ENCODE results near the gene LILRB1. TPM values are rescaled to one million over a fixed set of nuclear protein-coding genes. Genes with fewer than 3 reads are reported as not detected.

LILRB1 gene
- polyA plus RNA-seq, 3 donors: 27.2 to 317 (median 60.6) TPM

- H3K79me2 ChIP-seq (ENCODE audit: insufficient read depth, low read length): no peaks in the 10 kb centered on the region
- Mint-ChIP-seq H3K27ac (peak overlapping the region; percentile 93 to 97 (median 96)), H3K36me3 (peaks cover 12 to 15% of the 10 kb centered on the region in 2 donors), H3K9me3 (peaks cover 0 to 3% (median 0%) of the 10 kb centered on the region in 7 donors), H3K27me3 (ENCODE audit: low read depth in 3 of 3) (peaks cover 0 to 1% (median 1%) of the 10 kb centered on the region in 3 donors), H3K4me3 (peak overlapping the region; percentile 57 to 92), H3K4me1 (peaks cover 61% of the 10 kb centered on the region)
- DNase-seq: peak; percentile 81 to 89 (median 84)
- H3K4me2 ChIP-seq (replicated peaks; ENCODE audit: extremely low read depth, low read length, poor library complexity, severe bottlenecking): peak overlapping the region; percentile 32
- WGBS (ENCODE audit: insufficient coverage): 19% methylated on average over 5 of the region's 16 CpGs
- no peak for TF ChIP-seq CTCF (IDR thresholded peaks at IDR 0.05)
- intact Hi-C loops (cut with micrococcal nuclease): loop anchor here in 1 of 2 donors (5.0 kb wide), 1 partner anchor 35 kb away; the partner anchor contains the start of gene LILRA2
- H2AFZ ChIP-seq (ENCODE audit: insufficient read depth, low read depth, low read length, poor library complexity, severe bottlenecking): no peak overlapping the region
- peak overlapping the region; percentile 86 to 96 for H3K27ac ChIP-seq (ENCODE audit: low read depth in 1 of 2, low read length in 2 of 2)
- H3K27me3 ChIP-seq (ENCODE audit: control insufficient read depth in 2 of 2, insufficient read depth in 2 of 2, low read length in 2 of 2): no peaks in the 10 kb centered on the region
- peak overlapping the region in 1 of 3 experiments; percentile 56 for H3K4me3 ChIP-seq (replicated peaks in 1 of 3; ENCODE audit: low read depth in 2 of 3, low read length in 3 of 3)
- H3K36me3 ChIP-seq (replicated peaks in 1 of 2; ENCODE audit: control insufficient read depth in 1 of 2, insufficient read depth in 2 of 2, low read length in 2 of 2): peaks cover 0 to 4% of the 10 kb centered on the region in 2 donors
- no peaks in the 10 kb centered on the region for H4K20me1 ChIP-seq (ENCODE audit: insufficient read depth, low read length)
- peaks cover 58 to 73% of the 10 kb centered on the region in 2 donors for H3K4me1 ChIP-seq (ENCODE audit: control insufficient read depth in 1 of 2, insufficient read depth in 2 of 2, low read length in 2 of 2)
- no peaks in the 10 kb centered on the region for H3K9me3 ChIP-seq (replicated peaks in 1 of 2; ENCODE audit: control insufficient read depth in 1 of 2, insufficient read depth in 1 of 2, low read length in 2 of 2)
- H3K9ac ChIP-seq (ENCODE audit: insufficient read depth, low read length, poor library complexity, severe bottlenecking): peak overlapping the region; percentile 65
These were observed 23.1 kb upstream of the LILRB1 start for GRCh38 chr19:54606891-54607784.

GRCh38 chr19:54607785-54608150 lies 22.5 kb upstream of the LILRB1 start:
- Histone ChIP-seq H4K20me1 (ENCODE audit: insufficient read depth, low read length) (no peaks in the 10 kb centered on the region), H3K4me1 (ENCODE audit: control insufficient read depth in 1 of 2, insufficient read depth in 2 of 2, low read length in 2 of 2) (peaks cover 65 to 79% of the 10 kb centered on the region in 2 donors), H3K36me3 (replicated peaks in 1 of 2; ENCODE audit: control insufficient read depth in 1 of 2, insufficient read depth in 2 of 2, low read length in 2 of 2) (peaks cover 0 to under 1% of the 10 kb centered on the region in 2 donors), H3K27me3 (ENCODE audit: control insufficient read depth in 2 of 2, insufficient read depth in 2 of 2, low read length in 2 of 2) (no peaks in the 10 kb centered on the region), H2AFZ (ENCODE audit: insufficient read depth, low read depth, low read length, poor library complexity, severe bottlenecking) (no peak overlapping the region), H3K9ac (ENCODE audit: insufficient read depth, low read length, poor library complexity, severe bottlenecking) (no peak overlapping the region), H3K4me2 (replicated peaks; ENCODE audit: extremely low read depth, low read length, poor library complexity, severe bottlenecking) (peak overlapping the region; percentile 32), H3K4me3 (replicated peaks in 1 of 3; ENCODE audit: low read depth in 2 of 3, low read length in 3 of 3) (peak overlapping the region in 1 of 3 experiments; percentile 56), H3K79me2 (ENCODE audit: insufficient read depth, low read length) (no peaks in the 10 kb centered on the region), H3K27ac (ENCODE audit: low read depth in 1 of 2, low read length in 2 of 2) (peak overlapping the region; percentile 86 to 96), H3K9me3 (replicated peaks in 1 of 2; ENCODE audit: control insufficient read depth in 1 of 2, insufficient read depth in 1 of 2, low read length in 2 of 2) (no peaks in the 10 kb centered on the region)
- 89% methylated on average over 5 of the region's 5 CpGs for WGBS (ENCODE audit: insufficient coverage)
- H3K4me1 Mint-ChIP-seq: peaks cover 67% of the 10 kb centered on the region
- peaks cover 7 to 10% of the 10 kb centered on the region in 2 donors for H3K36me3 Mint-ChIP-seq
- no peak for TF ChIP-seq CTCF (IDR thresholded peaks at IDR 0.05)
- H3K4me3 Mint-ChIP-seq: peak overlapping the region in 1 of 2 donors; percentile 92
- intact Hi-C loops (cut with micrococcal nuclease): loop anchor here in 1 of 2 donors (5.0 kb wide), 1 partner anchor 35 kb away; the partner anchor contains the start of gene LILRA2
- peaks cover 0 to 3% (median 0%) of the 10 kb centered on the region in 7 donors for H3K9me3 Mint-ChIP-seq
- DNase-seq: no peak
- peaks cover 0 to 1% (median 1%) of the 10 kb centered on the region in 3 donors for H3K27me3 Mint-ChIP-seq (ENCODE audit: low read depth in 3 of 3)
- H3K27ac Mint-ChIP-seq: peak overlapping the region; percentile 93 to 97 (median 96)

Data from CD14-positive monocyte (primary cell).